Common myeloid progenitor, CD34-positive (primary cell): Measurements from ENCODE around the gene FBXO4.
"Not testable (repeated sequence)": the region's sequence is repeated elsewhere in the genome, so short reads cannot be mapped to it uniquely, and the experiment has no call there.

Source experiments
- CTCF ChIA-PET: fragments of 350-600 bp; sonication (Branson Sonifier 250); formaldehyde crosslinking; loops from one replicate; lab custom pipeline; 2021; ENCODE audit warnings: antibody characterized with exemption; lab: Charles Lee
- POLR2A ChIA-PET: fragments of 350-600 bp; sonication (Branson Sonifier 250); formaldehyde crosslinking; loops from one replicate; lab custom pipeline; 2021; ENCODE audit warnings: antibody characterized with exemption; lab: Charles Lee
- DNase-seq, 3 donors: peaks; one replicate each; pipeline versions ENCODE4 v3.0.0 to v3.0.0-alpha.2; 2013
- H3K27ac ChIP-seq, 2 experiments: 1 replicate in 1 of 2; 2 replicates in 1 of 2; pipeline ENCODE4 v1.7.0; 2013; ENCODE audit warnings: inconsistent platforms in 2 of 2, low read length in 2 of 2, mild to moderate bottlenecking in 2 of 2, low read depth in 1 of 2, moderate library complexity in 1 of 2; ENCODE audit not compliant: severe bottlenecking in 2 of 2, insufficient read depth in 1 of 2, poor library complexity in 1 of 2
- H3K27me3 ChIP-seq, 5 experiments: replicated peaks in 2 of 5; 1 replicate in 3 of 5; 2 replicates in 2 of 5; pipeline versions ENCODE4 v1.6.1 to v1.7.0; 2013; ENCODE audit warnings: low read length in 4 of 5, mild to moderate bottlenecking in 2 of 5, moderate library complexity in 2 of 5, inconsistent platforms in 1 of 5; ENCODE audit not compliant: insufficient read depth in 5 of 5, control insufficient read depth in 4 of 5
- H3K36me3 ChIP-seq, 4 experiments: 1 replicate in 2 of 4; 2 replicates in 2 of 4; pipeline versions ENCODE4 v1.6.1 to v1.7.0; 2013; ENCODE audit warnings: low read length in 3 of 4, control low read depth in 1 of 4, mild to moderate bottlenecking in 1 of 4; ENCODE audit not compliant: control insufficient read depth in 4 of 4, insufficient read depth in 4 of 4
- H3K4me1 ChIP-seq, 4 experiments: 1 replicate in 3 of 4; 2 replicates in 1 of 4; pipeline versions ENCODE4 v1.6.1 to v1.7.1; 2013; ENCODE audit warnings: low read length in 3 of 4, mild to moderate bottlenecking in 3 of 4, control low read depth in 1 of 4, inconsistent platforms in 1 of 4, moderate library complexity in 1 of 4; ENCODE audit not compliant: control insufficient read depth in 4 of 4, insufficient read depth in 4 of 4; ENCODE audit errors: control extremely low read depth in 1 of 4
- H3K4me3 ChIP-seq, 7 experiments: 1 replicate in 4 of 7; 2 replicates in 3 of 7; pipeline versions ENCODE4 v1.5.1 to v1.7.0; 2013; ENCODE audit warnings: mild to moderate bottlenecking in 7 of 7, low read length in 6 of 7, moderate library complexity in 6 of 7, inconsistent platforms in 2 of 7, low read depth in 2 of 7, control low read depth in 1 of 7; ENCODE audit not compliant: insufficient read depth in 4 of 7, control insufficient read depth in 1 of 7; ENCODE audit errors: extremely low read depth in 1 of 7
- H3K9me3 ChIP-seq, 5 experiments: 1 replicate in 4 of 5; 2 replicates in 1 of 5; pipeline versions ENCODE4 v1.6.1 to v1.7.1; 2013; ENCODE audit warnings: low read length in 4 of 5, mild to moderate bottlenecking in 2 of 5, inconsistent platforms in 1 of 5, low read depth in 1 of 5, moderate library complexity in 1 of 5; ENCODE audit not compliant: control insufficient read depth in 4 of 5, insufficient read depth in 2 of 5; ENCODE audit errors: control extremely low read depth in 1 of 5
- WGBS: methylation state at CpG from one replicate; pipeline ENCODE4 v1.1.5; 2013; ENCODE audit not compliant: insufficient coverage; 5-methylcytosine and 5-hydroxymethylcytosine counted together

The FBXO4 gene

GRCh38 chr5:41978676-41979075 lies 53.6 kb downstream of the FBXO4 start:
- WGBS: 67% methylated on average over 1 of the region's 1 CpG
- ChIA-PET POLR2A (no interaction called here), CTCF (interaction anchor here (1.4 kb wide), 1 partner anchor 9 kb away, joined by 3 read pairs; no protein-coding TSS in a partner anchor)
- no peaks in the 10 kb centered on the region for H3K4me1 ChIP-seq
- peaks cover 0 to 1% (median 0%) of the 10 kb centered on the region in 5 experiments for H3K9me3 ChIP-seq
- no peak overlapping the region for H3K27ac ChIP-seq
- DNase-seq: no peak
- no peak overlapping the region for H3K4me3 ChIP-seq
- no peaks in the 10 kb centered on the region for H3K36me3 ChIP-seq
- peaks cover 0 to 3% (median 0%) of the 10 kb centered on the region in 5 experiments for H3K27me3 ChIP-seq

- DNase-seq: no peak
- peaks cover 0 to 3% (median 0%) of the 10 kb centered on the region in 5 experiments for H3K27me3 ChIP-seq
- no peaks in the 10 kb centered on the region for H3K4me1 ChIP-seq
- CTCF ChIA-PET: no interaction called here
- no peaks in the 10 kb centered on the region for H3K36me3 ChIP-seq
- no peak overlapping the region for H3K4me3 ChIP-seq
- WGBS: no CpG with 5 or more reads among the region's 2 CpGs
- H3K27ac ChIP-seq: no peak overlapping the region
- POLR2A ChIA-PET: no interaction called here
- H3K9me3 ChIP-seq: peaks cover 0 to 1% (median 0%) of the 10 kb centered on the region in 5 experiments
Measured at GRCh38 chr5:41980396-41980795, 55.3 kb downstream of the FBXO4 start.

GRCh38 chr5:41980870-41981269 lies 55.8 kb downstream of the FBXO4 start:
- DNase-seq: no peak
- H3K36me3 ChIP-seq: no peaks in the 10 kb centered on the region
- ChIA-PET POLR2A (no interaction called here), CTCF (no interaction called here)
- H3K4me3 ChIP-seq: no peak overlapping the region
- H3K27me3 ChIP-seq: peaks cover 0 to 3% (median 0%) of the 10 kb centered on the region in 5 experiments
- no peaks in the 10 kb centered on the region for H3K4me1 ChIP-seq
- H3K27ac ChIP-seq: no peak overlapping the region
- H3K9me3 ChIP-seq: peaks cover 0 to 1% (median 0%) of the 10 kb centered on the region in 5 experiments

- H3K27me3 ChIP-seq, H3K9me3 ChIP-seq, CTCF ChIA-PET, H3K27ac ChIP-seq, POLR2A ChIA-PET, H3K36me3 ChIP-seq, H3K4me3 ChIP-seq, DNase-seq, H3K4me1 ChIP-seq: not testable (repeated sequence)
- WGBS: no CpG with 5 or more reads among the region's 2 CpGs
Measured at GRCh38 chr5:41982858-41983257, 57.8 kb downstream of the FBXO4 start.

- no peak overlapping the region for H3K27ac ChIP-seq
- CTCF ChIA-PET: no interaction called here
- no peak for DNase-seq
- H3K4me3 ChIP-seq: no peak overlapping the region
- H3K9me3 ChIP-seq: peaks cover 0 to 1% (median 0%) of the 10 kb centered on the region in 5 experiments
- no peaks in the 10 kb centered on the region for H3K36me3 ChIP-seq
- no peaks in the 10 kb centered on the region for H3K27me3 ChIP-seq
- POLR2A ChIA-PET: no interaction called here
- no peaks in the 10 kb centered on the region for H3K4me1 ChIP-seq
Measured at GRCh38 chr5:41983284-41983683, 58.2 kb downstream of the FBXO4 start.

- H3K27me3 ChIP-seq: no peaks in the 10 kb centered on the region
- POLR2A ChIA-PET: no interaction called here
- 100% methylated on average over 1 of the region's 3 CpGs for WGBS
Measured at GRCh38 chr5:41985945-41986695, 61.0 kb downstream of the FBXO4 start.

More at GRCh38 chr5:41985945-41986695, 61.0 kb downstream of the FBXO4 start:
- Histone ChIP-seq H3K4me1 (no peaks in the 10 kb centered on the region), H3K36me3 (no peaks in the 10 kb centered on the region), H3K4me3 (no peak overlapping the region), H3K9me3 (no peaks in the 10 kb centered on the region), H3K27ac (no peak overlapping the region)
- CTCF ChIA-PET: no interaction called here
- no peak for DNase-seq
